ENCODE data around the gene FKBP14.
A peak's percentile ranks its signal among the peaks of the same experiment; 100 is the strongest.
"Not testable (repeated sequence)": the region's sequence is repeated elsewhere in the genome, so short reads cannot be mapped to it uniquely, and the experiment has no call there.

Gene FKBP14

GRCh38 chr7:30026229-30027064 lies at the start of gene FKBP14:
Gene FKBP14, minus strand, starts transcription at chr7:30026702. Its CDS starts 194 bp downstream, at chr7:30026508.
- DNase-seq = peak; percentile 99

- no peak for DNase-seq
These were observed 48.0 kb upstream of the FKBP14 start for GRCh38 chr7:30074422-30075030.

- DNase-seq = no peak
These were observed 46.2 kb upstream of the FKBP14 start for GRCh38 chr7:30072735-30073134.

- DNase-seq = no peak
These were observed 43.5 kb upstream of the FKBP14 start for GRCh38 chr7:30070052-30070451.

- DNase-seq = no peak
These were observed 42.8 kb upstream of the FKBP14 start for GRCh38 chr7:30069096-30069867.

- peak; percentile 72 for DNase-seq
These were observed 41.6 kb upstream of the FKBP14 start for GRCh38 chr7:30068117-30068516.

- no peak for DNase-seq
These were observed 40.2 kb upstream of the FKBP14 start for GRCh38 chr7:30066687-30067086.

GRCh38 chr7:30065746-30066145 lies 39.2 kb upstream of the FKBP14 start:
- no peak for DNase-seq

- DNase-seq = no peak
These were observed 36.1 kb upstream of the FKBP14 start for GRCh38 chr7:30062587-30062986.

GRCh38 chr7:30061786-30062185 lies 35.3 kb upstream of the FKBP14 start:
- not testable (repeated sequence) for DNase-seq

GRCh38 chr7:30057741-30058140 lies 31.2 kb upstream of the FKBP14 start:
- no peak for DNase-seq

- no peak for DNase-seq
These were observed 26.6 kb upstream of the FKBP14 start for GRCh38 chr7:30053068-30053467.

GRCh38 chr7:30049173-30049572 lies 22.7 kb upstream of the FKBP14 start:
- no peak for DNase-seq

- no peak for DNase-seq
These were observed 22.1 kb upstream of the FKBP14 start for GRCh38 chr7:30048582-30048981.

- DNase-seq = no peak
These were observed 20.6 kb upstream of the FKBP14 start for GRCh38 chr7:30047124-30047523.

- no peak for DNase-seq
These were observed 19.7 kb upstream of the FKBP14 start for GRCh38 chr7:30046127-30046770.

GRCh38 chr7:30041526-30042269 lies 15.2 kb upstream of the FKBP14 start:
- DNase-seq = no peak

GRCh38 chr7:30040938-30041337 lies 14.4 kb upstream of the FKBP14 start:
- DNase-seq = no peak

- DNase-seq = no peak
These were observed 11.9 kb upstream of the FKBP14 start for GRCh38 chr7:30038196-30038980.

- DNase-seq = no peak
These were observed 9.7 kb upstream of the FKBP14 start for GRCh38 chr7:30036220-30036619.

GRCh38 chr7:30034501-30034900 lies 8.0 kb upstream of the FKBP14 start:
- DNase-seq = no peak

Data from islet precursor cell (in vitro differentiated cells).